Calu3 (cell line): ENCODE results near the gene SPOCD1. TPM values are rescaled to one million over a fixed set of nuclear protein-coding genes. Genes with fewer than 3 reads are reported as not detected.

ENCODE experiments used
- BruUV-seq: library from RNA; stranded (reverse); fragments of 400-500 nt; replicated peaks from 2 replicates; lab custom pipeline; 2021; lab: Mats Ljungman, UMichigan
- CTCF ChIA-PET: fragments of 300-600 bp; sonication (Branson Sonifier 250); formaldehyde crosslinking; loops from one replicate; lab custom pipeline; 2022; ENCODE audit warnings: antibody characterized with exemption; lab: Charles Lee
- DNase-seq: peaks from one replicate; pipeline ENCODE4 v3.0.0; 2022
- H3K27ac Mint-ChIP-seq: one replicate; pipeline ENCODE4 v1.8.0; 2022; ENCODE audit warnings: mixed read lengths; ENCODE audit not compliant: unreplicated experiment
- H3K27me3 Mint-ChIP-seq: one replicate; pipeline ENCODE4 v1.8.0; 2022; ENCODE audit warnings: mixed read lengths; ENCODE audit not compliant: unreplicated experiment
- H3K36me3 Mint-ChIP-seq: one replicate; pipeline ENCODE4 v1.8.0; 2022; ENCODE audit warnings: mild to moderate bottlenecking, moderate library complexity, mixed read lengths; ENCODE audit not compliant: insufficient read depth, unreplicated experiment
- H3K4me1 Mint-ChIP-seq: one replicate; pipeline ENCODE4 v1.8.0; 2022; ENCODE audit warnings: mild to moderate bottlenecking, low read depth, mixed read lengths; ENCODE audit not compliant: unreplicated experiment
- H3K4me3 Mint-ChIP-seq: one replicate; pipeline ENCODE4 v1.8.0; 2022; ENCODE audit warnings: mild to moderate bottlenecking, low read depth, moderate library complexity, mixed read lengths; ENCODE audit not compliant: unreplicated experiment
- H3K9me3 Mint-ChIP-seq: one replicate; pipeline ENCODE4 v1.8.0; 2022; ENCODE audit warnings: low read depth, mixed read lengths; ENCODE audit not compliant: unreplicated experiment
- CTCF ChIP-seq: fragments of 200-600 bp; IDR thresholded peaks from one replicate; pipeline ENCODE4 v1.8.0; 2022; ENCODE audit warnings: antibody characterized with exemption; ENCODE audit not compliant: unreplicated experiment
- intact Hi-C: fragments of 100-400 bp; cut with micrococcal nuclease; formaldehyde crosslinking; loops from one replicate; pipeline ENCODE4 v1.10.0; 2022; ENCODE audit not compliant: unreplicated experiment
- total RNA-seq: library from RNA; stranded (reverse); gene quantifications from 2 replicates; pipeline ENCODE4 v1.2.3, GENCODE V29; 2022

The SPOCD1 gene
- total RNA-seq, 1 experiment from 2014 or later = 6.3 TPM

GRCh38 chr1:31765041-31765467 is 50.8 kb downstream of the SPOCD1 start:
- H3K9me3 Mint-ChIP-seq = no peaks in the 10 kb centered on the region
- DNase-seq = peak; percentile 37
- peak overlapping the region; percentile 56 for H3K4me3 Mint-ChIP-seq
- no peak overlapping the region for H3K27ac Mint-ChIP-seq
- no TSS peak for BruUV-seq
- TF ChIP-seq CTCF = no peak
- H3K4me1 Mint-ChIP-seq = peaks cover 11% of the 10 kb centered on the region
- intact Hi-C loops = no loop called here
- peaks cover 18% of the 10 kb centered on the region for H3K36me3 Mint-ChIP-seq
- CTCF ChIA-PET = interaction anchor here (1.1 to 1.7 kb wide), 2 partner anchors 24 to 199 kb away, joined by 3 to 7 read pairs; no protein-coding TSS in a partner anchor
- peaks cover 77% of the 10 kb centered on the region for H3K27me3 Mint-ChIP-seq

- no peaks in the 10 kb centered on the region for H3K9me3 Mint-ChIP-seq
- no TSS peak for BruUV-seq
- H3K27ac Mint-ChIP-seq = no peak within 1 kb of the TSS
- CTCF ChIA-PET = interaction anchor here (1.1 to 1.7 kb wide), 2 partner anchors 25 to 199 kb away, joined by 3 to 7 read pairs; no protein-coding TSS in a partner anchor
- no peak for TF ChIP-seq CTCF
- peaks cover 77% of the 10 kb centered on the region for H3K27me3 Mint-ChIP-seq
- H3K4me1 Mint-ChIP-seq = peaks cover 16% of the 10 kb centered on the region
- peak; percentile 28 for DNase-seq
- peak within 1 kb of the TSS; percentile 75 for H3K4me3 Mint-ChIP-seq
- intact Hi-C loops = no loop called here
- H3K36me3 Mint-ChIP-seq = peaks cover 18% of the 10 kb centered on the region
Measured at GRCh38 chr1:31764312-31765040, 51.3 kb downstream of the SPOCD1 start, which contains the start of gene ADGRB2. Gene ADGRB2 (minus strand): TSS chr1:31764340. CDS start chr1:31757221, 7,119 bp downstream.

DNA sequence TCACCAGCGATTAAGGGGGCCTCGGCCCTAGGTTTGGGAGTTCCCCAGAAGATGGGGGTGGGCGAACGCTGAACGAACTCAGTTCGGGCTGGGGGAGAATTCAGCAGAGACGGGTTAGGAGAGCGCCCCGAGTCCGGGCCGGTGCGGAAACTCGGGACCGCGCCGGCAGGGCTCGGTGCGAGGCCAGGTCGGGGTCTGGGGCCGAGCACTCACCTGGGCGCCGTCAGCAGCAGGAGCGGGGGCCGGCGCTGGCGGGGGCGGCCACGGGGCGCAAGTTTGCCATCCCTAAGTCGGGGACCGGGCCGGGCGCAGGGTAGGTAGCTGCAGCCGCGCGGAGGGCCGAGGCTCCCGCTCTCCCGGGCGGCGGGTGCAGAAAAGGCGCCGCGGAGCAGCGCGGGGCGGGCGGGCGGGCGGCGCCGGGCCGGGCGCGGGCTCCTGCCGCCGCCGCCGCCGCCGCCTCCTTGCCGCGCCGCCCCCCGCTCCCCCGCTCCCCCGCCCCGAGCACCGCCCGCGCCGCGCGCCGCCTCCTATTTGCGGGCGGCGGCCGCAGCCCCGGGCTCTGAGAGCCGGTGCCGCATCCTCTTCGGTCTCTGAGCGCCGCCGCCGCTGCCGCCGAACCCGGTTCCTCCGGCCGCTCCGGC is 52.0 kb downstream of the SPOCD1 start:
- CTCF ChIA-PET = interaction anchor here (1.7 to 2.0 kb wide), 2 partner anchors 25 kb away, joined by 7 to 19 read pairs; no protein-coding TSS in a partner anchor
- peaks cover 20% of the 10 kb centered on the region for H3K36me3 Mint-ChIP-seq
- H3K4me3 Mint-ChIP-seq = peak overlapping the region; percentile 75
- peaks cover 77% of the 10 kb centered on the region for H3K27me3 Mint-ChIP-seq
- no TSS peak for BruUV-seq
- no peak overlapping the region for H3K27ac Mint-ChIP-seq
- intact Hi-C loops = no loop called here
- peaks cover 16% of the 10 kb centered on the region for H3K4me1 Mint-ChIP-seq
- no peak for TF ChIP-seq CTCF
- DNase-seq = no peak
- no peaks in the 10 kb centered on the region for H3K9me3 Mint-ChIP-seq

DNA sequence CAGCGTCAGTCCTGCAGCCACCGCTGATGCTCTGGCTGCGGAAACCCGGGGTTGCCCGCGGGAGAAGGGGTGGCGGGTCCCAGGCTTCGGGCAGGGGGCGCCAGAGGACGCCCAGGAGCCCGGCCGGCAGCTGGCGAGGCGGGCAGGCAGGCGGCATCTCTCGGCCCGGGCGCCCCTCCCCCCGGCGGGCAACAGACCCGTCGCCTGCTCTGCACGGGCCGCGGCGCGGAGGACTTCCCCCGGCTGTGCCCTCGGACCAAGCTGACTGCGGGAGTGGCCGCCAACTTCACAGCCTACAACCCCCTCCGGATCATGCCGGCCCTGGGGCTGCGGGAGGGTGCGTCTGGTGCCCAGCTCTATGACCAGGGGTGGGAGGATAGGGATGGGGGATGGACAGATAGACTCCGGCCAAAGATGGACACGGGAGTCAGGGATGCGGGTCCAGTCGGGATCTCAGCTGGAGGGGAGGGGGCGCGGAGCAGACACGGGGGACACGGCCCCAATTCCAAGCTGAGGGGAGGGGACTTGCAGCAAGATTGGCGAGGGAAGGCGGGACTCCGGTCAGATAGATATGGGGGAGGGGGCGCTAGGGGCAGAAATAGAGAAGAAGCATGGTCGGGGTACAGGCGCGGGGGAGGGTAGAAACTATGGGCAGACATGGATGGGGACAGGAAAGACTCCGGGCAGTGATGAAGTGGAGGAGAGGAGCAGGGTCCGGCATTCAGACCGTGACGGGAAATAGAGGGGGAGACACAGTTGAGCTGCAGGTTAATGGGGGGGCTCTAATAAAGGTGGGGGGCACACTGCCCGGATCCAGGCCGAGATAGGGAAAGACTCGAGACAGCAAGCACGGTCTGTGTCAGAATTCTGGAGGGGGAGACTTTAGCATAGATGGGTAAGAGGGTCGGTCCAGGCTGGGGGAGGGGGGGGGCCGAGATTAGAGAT is 52.8 kb downstream of the SPOCD1 start:
- Mint-ChIP-seq H3K4me1 (peaks cover 16% of the 10 kb centered on the region), H3K9me3 (no peaks in the 10 kb centered on the region), H3K4me3 (peak overlapping the region; percentile 75), H3K27ac (no peak overlapping the region), H3K27me3 (peaks cover 70% of the 10 kb centered on the region), H3K36me3 (peaks cover 24% of the 10 kb centered on the region)
- no TSS peak for BruUV-seq
- CTCF ChIA-PET = interaction anchor here (0.6 to 2.0 kb wide), 6 partner anchors 22 to 153 kb away, joined by 3 to 19 read pairs (median 4); partner anchors contain the start of gene PEF1
- intact Hi-C loops = no loop called here
- DNase-seq = peak; percentile 92
- peak; percentile 79 for TF ChIP-seq CTCF
